ENCODE measurements around the gene TACC3. TPM values are rescaled to one million over a fixed set of nuclear protein-coding genes. Genes with fewer than 3 reads are reported as not detected.

TACC3 gene
- total RNA-seq, 3 donors from 2014 or later = 12.0 to 30.2 (median 12.7) TPM

GRCh38 chr4:1764670-1765069, 43.3 kb downstream of the TACC3 start:
- H3K4me1 ChIP-seq (ENCODE audit: low read depth) = peaks cover 24% of the 10 kb centered on the region
- DNase-seq (no peak), ATAC-seq (no peak)
- no peaks in the 10 kb centered on the region for H3K9me3 ChIP-seq
- TF ChIP-seq, protein P1, sequence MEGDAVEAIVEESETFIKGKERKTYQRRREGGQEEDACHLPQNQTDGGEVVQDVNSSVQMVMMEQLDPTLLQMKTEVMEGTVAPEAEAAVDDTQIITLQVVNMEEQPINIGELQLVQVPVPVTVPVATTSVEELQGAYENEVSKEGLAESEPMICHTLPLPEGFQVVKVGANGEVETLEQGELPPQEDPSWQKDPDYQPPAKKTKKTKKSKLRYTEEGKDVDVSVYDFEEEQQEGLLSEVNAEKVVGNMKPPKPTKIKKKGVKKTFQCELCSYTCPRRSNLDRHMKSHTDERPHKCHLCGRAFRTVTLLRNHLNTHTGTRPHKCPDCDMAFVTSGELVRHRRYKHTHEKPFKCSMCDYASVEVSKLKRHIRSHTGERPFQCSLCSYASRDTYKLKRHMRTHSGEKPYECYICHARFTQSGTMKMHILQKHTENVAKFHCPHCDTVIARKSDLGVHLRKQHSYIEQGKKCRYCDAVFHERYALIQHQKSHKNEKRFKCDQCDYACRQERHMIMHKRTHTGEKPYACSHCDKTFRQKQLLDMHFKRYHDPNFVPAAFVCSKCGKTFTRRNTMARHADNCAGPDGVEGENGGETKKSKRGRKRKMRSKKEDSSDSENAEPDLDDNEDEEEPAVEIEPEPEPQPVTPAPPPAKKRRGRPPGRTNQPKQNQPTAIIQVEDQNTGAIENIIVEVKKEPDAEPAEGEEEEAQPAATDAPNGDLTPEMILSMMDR (IDR thresholded peaks at IDR 0.05) = no peak
- H3K4me3 ChIP-seq = no peak overlapping the region
- intact Hi-C loops (cut with DNase I, micrococcal nuclease) = no loop called here
- H3K36me3 ChIP-seq (ENCODE audit: low read depth) = no peaks in the 10 kb centered on the region

DNA sequence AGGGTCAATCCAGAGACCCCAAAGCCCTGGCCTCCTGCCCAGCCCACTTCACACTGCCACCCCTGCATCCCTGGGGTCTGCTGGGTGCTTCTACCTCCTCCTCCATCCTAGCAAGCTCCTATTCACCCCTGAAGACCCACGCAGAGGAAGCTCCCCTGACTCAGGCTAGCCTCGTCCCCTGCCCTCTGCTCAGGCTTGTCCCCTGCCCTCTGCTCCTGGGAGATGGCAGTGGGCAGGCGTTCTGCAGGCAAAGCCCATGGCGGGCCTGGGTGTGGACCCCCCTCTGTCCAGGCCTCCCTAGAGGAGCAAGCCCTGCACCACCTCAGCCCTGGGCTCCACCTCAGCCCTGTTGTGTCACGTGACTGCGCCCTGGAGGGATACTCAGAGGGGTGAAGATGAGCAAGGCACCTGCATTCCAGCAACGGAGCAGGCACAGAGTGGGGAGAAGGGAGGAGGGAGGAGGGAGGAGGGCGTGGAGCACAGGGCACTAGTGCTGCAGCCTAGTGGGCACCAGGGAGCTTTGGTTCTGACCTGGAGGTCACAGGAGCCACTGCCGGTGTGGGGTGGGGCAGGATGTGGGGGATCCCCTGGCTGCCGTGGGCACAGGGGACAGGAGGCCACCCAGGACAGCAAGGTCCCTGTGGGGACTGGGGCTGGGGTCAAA, 44.2 kb downstream of the TACC3 start:
- no peaks in the 10 kb centered on the region for H3K36me3 ChIP-seq (ENCODE audit: low read depth)
- ATAC-seq (no peak), DNase-seq (no peak)
- peaks cover 24% of the 10 kb centered on the region for H3K4me1 ChIP-seq (ENCODE audit: low read depth)
- H3K4me3 ChIP-seq = no peak overlapping the region
- H3K9me3 ChIP-seq = no peaks in the 10 kb centered on the region
- intact Hi-C loops (cut with DNase I, micrococcal nuclease) = no loop called here
- TF ChIP-seq, protein P1 (IDR thresholded peaks at IDR 0.05) = no peak

- TF ChIP-seq, protein P1 (IDR thresholded peaks at IDR 0.05) = no peak
- Histone ChIP-seq H3K4me3 (no peak overlapping the region), H3K9me3 (no peaks in the 10 kb centered on the region), H3K36me3 (ENCODE audit: low read depth) (no peaks in the 10 kb centered on the region), H3K4me1 (ENCODE audit: low read depth) (peaks cover 24% of the 10 kb centered on the region)
- DNase-seq (no peak), ATAC-seq (no peak)
- intact Hi-C loops (cut with DNase I, micrococcal nuclease) = no loop called here
Measured at GRCh38 chr4:1766106-1767060, 45.1 kb downstream of the TACC3 start.

DNA sequence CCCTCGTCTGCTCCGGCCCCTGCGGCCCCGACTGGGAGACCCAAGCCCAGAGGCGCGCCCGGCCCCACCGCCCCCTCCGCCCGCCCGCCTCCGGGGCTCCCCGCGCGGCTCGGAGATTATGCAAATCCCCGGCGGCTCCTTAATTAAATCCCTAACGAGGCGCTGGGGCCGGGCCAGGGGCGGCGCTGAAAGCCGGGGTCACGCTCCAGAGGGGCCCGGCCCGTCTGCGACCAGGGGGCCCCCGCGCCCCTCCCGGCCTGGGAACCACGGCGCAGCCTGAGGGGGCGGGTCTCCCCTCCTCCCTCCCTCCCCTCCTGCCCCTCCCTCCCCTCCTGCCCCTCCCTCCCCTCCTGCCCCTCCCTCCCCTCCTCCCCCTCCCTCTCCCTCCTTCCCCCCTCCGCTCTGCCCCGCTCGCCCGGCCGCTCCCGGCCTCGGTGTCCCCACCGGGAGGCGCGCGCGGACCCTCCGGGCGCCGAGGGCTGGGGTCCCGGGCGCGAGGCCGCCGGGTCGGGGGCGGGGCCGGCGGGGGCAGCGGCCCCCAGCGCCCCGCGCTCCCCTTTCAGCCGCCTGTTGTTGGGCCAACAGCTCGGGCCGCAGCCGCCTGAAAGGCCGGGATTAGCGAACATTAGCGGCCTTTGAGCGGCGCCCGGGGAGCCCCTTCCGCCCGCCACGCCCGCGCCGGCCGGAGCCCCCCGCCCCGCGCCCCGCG, 45.9 kb downstream of the TACC3 start:
- Histone ChIP-seq H3K36me3 (ENCODE audit: low read depth) (no peaks in the 10 kb centered on the region), H3K9me3 (no peaks in the 10 kb centered on the region), H3K4me1 (ENCODE audit: low read depth) (peaks cover 24% of the 10 kb centered on the region), H3K4me3 (no peak overlapping the region)
- no peak for DNase-seq
- no peak for ATAC-seq
- intact Hi-C loops (cut with DNase I, micrococcal nuclease) = no loop called here
- TF ChIP-seq, protein P1 (IDR thresholded peaks at IDR 0.05) = no peak

GRCh38 chr4:1767770-1768366, 46.5 kb downstream of the TACC3 start:
- peak; percentile 47 for ATAC-seq
- TF ChIP-seq, protein P1 (IDR thresholded peaks at IDR 0.05) = no peak
- intact Hi-C loops (cut with DNase I, micrococcal nuclease) = no loop called here
- Histone ChIP-seq H3K4me1 (ENCODE audit: low read depth) (peaks cover 24% of the 10 kb centered on the region), H3K36me3 (ENCODE audit: low read depth) (no peaks in the 10 kb centered on the region), H3K4me3 (no peak overlapping the region), H3K9me3 (no peaks in the 10 kb centered on the region)
- DNase-seq = peak in 2 of 3 donors; percentile 56 to 60

Measured in mucosa of descending colon (tissue), 3 donors.